Raji (cell line): ENCODE results near the gene HEATR9.

Experiments used
- POLR2A ChIP-seq: IDR thresholded peaks from 2 replicates; pipeline ENCODE4 v1.6.1; 2011; ENCODE audit warnings: low read depth, low read length, control low read depth; ENCODE audit not compliant: insufficient read depth

Gene HEATR9

DNA sequence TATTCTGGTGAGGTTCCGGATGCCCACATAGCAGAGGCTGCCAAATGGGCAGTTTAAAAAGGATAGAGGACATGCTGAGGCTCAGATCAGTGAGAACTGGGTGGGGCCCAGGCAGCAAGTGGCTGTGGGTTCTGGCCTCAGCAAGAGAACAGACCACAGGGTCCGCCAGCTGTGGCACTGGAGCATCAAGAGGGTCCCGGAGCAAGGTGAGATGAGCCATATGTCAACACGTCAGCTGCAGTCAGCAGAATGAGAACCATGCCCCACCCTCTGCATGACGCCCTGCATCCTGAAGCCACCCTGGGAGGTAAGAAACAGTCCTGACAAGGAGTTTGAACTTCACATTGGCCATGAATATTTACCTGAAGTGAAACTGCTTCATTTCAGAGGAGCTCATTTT, 31.6 kb upstream of the HEATR9 start:
- TF ChIP-seq POLR2A, result no peak

DNA sequence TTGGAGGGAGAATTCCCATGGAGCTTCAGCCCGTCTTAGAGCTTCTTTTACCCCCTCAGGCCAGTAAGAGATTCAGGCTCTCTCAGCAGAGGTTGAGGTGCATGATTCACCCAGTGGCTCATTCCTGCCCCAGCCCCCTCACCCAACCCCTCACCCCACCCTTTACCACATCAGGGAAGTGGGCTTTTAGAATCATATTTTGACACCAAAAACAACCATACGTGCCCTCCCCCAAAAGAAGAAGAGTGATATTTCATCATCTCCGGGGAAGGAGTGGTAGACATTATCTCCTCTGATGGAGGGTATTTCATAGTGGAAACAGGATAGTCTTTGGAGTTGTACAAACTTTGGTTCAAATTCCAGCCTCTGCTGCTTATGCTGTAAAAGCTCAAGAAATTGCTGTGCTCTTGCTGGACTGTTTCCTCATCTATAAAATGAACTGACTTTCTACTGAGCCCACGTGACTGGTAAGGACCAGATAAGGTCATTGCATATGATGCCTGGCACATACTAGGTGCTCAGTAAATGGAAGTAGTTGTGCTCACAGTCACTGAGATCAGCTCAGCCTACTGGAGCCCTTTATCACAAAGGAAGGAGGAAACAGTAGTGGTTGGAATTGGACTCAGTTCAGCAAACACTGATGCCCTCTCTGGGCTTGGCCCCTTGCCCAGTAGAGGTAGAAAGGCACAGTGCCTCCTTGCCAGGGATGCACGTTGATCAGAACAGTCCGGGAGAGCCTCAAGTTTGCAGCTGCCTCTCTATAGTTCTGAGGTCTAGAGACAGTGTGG, 29.8 kb upstream of the HEATR9 start:
- TF ChIP-seq POLR2A, result no peak

DNA sequence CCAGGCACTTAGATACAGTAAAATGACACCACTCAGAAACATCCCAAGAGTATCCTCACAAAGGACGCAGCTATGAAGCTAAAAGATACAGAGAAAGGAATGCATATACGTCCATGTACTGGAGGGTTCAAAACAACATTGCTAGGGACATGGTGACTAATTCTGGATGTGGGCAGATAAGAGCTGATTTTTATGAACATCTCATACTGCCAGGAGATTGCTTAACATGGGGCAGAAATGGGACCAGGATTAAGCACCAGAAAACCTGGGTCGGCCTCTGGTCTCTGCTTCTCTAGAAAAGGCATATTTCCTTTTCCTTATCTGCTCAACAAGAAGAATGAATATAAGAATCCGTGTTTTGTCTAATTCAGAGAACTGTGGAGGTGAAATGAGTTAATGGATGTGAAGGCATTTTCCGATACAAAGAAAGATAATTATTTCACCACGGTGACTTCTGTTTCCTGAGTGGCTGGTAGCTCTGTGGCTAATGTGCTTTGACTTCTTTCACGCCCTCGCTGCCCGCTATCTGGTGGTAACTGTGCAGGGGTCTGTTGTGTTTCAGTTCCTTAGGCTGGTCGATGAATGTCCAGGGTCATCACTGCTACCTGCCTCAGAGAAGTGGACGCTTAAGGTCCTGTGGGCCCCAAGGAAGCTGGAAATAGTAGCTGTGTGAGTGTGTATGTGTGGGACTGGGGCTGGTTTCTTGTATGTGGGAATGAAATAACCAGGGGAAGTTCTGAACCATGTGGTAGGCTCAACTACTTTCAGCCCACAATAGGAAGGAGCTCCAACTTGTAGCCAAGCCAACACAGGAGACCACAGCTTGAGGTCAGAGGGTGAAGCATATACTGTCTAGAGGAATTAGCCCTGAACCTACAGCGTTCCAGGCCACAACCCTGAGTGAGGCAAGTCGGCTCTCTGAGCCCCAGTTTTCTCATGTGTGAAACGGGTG, 27.2 kb upstream of the HEATR9 start:
- TF ChIP-seq POLR2A, result no peak

DNA sequence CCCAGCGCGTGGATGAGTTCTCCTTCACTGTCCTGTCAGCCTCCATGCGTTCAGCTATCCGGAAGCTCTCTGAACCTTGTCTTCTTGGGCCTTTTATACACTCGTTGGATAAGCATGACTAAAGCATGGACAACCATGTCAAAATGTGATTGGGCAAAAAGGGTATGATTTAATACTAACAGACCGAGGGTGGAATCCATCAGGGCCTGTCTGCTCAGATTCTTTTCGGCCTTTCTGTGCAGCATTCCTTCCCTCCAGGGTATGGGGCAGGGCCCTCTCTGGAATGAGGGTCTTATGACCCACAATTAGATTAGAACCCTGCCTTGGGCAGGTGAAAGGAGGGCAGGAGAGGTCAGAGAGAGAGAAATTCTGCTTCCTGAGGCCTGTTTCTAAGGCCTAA, 25.5 kb upstream of the HEATR9 start:
- TF ChIP-seq POLR2A, result no peak

DNA sequence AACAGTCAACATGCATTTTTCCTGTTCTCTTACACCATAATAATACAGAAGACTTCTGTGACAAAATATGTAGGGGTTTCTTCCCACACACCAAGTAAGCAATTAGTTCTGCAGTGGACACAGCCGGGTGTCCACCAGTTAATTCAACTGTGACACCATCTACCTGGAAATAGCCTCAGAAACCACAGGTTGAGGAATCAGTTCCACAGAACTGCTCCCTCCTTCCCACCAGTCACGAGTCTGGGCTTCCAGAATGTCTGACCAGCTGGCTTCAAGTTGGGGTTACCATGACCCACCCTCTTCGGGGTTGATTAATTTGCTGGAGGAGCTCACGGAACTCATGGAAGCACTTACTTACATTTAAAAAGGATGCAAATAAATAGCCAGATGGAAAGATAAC, 25.1 kb upstream of the HEATR9 start:
- no peak for TF ChIP-seq POLR2A

DNA sequence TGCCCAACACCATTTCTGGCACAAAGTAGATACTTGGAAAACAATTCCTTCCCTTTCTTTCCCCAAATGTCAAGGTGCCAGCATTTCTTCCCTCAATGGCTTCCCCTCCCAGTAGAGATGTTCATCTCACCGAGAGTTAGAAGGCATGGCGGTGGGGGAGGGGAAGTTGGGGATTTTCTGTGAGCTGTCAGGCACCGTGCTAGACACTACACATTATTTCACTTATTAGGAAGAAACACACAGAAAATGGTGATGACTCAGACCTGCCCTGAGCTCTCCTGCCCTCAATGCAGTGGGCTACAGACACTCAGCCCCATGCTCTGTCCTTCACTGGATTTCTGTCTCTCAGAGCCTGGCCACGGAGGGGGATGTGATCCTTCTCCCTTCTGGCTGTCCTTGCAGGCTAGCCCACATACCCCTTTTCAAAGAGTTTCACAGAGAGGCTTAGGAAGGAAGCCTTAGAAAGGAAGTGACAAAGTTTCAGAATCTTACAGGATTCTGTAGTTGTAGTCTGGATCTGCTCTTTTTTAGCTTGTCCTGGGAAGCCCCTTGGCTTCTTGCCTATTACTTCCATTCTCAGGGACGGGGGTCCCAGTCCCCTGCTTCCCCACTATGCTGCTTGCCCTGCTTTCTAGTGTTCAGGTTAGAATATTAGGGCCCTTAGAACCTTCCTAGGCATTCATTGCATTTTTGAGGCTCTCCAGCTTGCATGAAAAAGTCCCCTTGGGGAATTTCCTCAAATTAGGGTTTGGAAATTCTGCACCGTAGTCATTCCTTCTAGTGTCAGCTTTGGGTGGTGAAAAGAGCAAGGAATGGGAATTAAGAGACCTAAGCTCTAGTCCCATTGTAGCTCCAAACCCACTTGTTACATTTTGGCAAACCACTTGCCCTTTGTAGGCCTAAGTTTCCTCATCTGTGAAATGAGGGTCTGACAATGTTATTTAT, 23.7 kb upstream of the HEATR9 start:
- TF ChIP-seq POLR2A, result no peak

DNA sequence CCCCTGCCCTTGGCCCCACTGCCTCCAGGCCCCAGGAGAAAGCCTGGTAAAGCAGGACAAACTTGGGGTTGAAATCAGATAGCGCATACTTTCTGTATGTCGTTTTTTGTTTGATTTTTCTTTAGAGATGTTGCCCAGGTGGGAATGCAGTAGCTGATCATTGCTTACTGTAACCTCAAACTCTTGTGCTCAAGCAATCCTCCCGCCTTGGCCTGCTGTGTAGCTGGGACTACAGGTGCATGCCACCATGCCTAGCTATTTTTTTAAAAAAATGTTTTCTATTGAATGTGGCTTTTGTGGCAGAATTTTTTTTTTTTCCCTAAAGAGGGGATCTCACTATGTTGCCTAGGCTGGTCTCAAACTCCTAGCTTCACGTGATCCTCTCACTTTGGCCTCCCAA, 22.6 kb upstream of the HEATR9 start:
- TF ChIP-seq POLR2A, result no peak

DNA sequence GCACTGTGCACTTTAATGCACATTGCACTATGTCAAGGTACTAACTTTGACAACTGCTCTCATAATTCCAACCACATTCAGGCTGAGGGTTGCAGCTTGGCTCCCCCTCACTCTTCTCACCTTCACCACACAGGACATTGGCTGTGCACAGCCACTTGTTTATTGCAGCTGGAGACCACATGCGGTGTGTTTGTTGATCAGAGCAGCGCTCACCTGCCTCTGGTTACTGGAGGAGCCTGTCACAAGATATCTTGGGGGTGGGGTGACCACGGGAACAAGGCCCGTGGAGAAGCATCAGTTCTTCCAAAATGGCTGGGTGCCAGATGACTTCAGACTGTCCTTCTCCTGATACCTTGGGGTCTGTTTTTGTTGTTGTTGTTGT, 22.1 kb upstream of the HEATR9 start:
- TF ChIP-seq POLR2A, result no peak

DNA sequence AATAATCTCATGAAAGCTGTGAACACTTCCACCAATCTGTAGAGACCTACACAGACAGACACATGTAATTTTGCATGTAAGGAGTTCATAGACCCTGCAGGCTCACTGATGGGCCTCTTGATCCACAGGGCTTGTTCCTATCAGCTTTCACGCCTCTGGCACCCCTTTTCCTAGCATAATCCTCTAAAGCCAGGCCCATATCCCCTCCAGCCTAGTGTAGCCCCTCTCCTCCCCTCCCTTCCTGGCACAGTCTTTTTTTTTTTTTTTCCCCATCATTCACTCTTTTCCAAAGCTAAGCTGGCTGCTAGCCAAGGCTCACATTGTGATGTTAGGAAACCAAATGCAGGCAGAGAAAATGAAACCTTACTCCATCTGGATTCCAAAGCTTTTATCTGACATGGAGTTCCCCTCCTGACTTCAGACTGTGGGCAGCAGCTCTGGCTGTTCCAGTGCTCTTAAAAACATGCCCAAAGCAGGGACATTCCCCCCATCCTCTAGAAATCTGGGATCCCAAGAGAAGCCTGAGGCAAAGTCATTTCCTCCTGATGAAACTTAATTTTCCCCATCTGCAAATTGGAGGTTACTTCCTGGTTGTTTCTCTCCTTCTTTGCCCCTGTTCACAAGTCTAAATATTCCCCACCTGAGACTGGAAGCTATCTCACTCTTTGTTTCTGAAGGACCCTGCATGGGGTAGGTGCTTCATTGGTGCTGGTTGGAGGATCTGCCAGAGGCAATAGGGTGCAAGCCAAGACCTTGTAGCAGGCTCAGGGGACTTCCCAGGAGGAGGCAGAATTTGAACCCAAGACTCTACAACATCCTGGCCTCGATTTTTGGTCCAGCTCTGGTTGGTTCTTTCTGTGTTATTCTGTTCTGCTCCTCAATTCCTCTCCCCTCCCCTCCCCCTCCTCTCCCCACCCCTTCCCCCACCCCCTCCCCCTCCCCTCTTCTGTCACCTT, 21.4 kb upstream of the HEATR9 start:
- no peak for TF ChIP-seq POLR2A

DNA sequence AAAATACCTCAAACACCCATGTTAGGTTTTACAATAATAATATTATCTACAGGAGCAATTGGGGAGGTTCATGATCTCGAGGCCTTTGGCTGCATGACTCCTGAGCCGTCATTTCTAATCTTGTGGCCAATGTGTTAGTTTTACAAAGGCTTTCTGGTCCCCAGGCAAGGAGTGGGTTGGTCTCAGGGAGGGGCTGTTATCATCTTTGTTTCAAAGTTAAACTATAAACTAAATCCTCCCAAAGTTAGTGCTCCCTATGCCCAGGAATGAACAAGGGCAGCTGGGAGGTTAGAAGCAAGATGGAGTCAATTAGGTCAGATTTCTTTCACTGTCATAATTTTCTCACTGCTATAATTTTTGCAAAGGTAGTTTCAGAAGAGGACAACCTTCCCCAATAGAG, 20.6 kb upstream of the HEATR9 start:
- TF ChIP-seq POLR2A, result no peak

DNA sequence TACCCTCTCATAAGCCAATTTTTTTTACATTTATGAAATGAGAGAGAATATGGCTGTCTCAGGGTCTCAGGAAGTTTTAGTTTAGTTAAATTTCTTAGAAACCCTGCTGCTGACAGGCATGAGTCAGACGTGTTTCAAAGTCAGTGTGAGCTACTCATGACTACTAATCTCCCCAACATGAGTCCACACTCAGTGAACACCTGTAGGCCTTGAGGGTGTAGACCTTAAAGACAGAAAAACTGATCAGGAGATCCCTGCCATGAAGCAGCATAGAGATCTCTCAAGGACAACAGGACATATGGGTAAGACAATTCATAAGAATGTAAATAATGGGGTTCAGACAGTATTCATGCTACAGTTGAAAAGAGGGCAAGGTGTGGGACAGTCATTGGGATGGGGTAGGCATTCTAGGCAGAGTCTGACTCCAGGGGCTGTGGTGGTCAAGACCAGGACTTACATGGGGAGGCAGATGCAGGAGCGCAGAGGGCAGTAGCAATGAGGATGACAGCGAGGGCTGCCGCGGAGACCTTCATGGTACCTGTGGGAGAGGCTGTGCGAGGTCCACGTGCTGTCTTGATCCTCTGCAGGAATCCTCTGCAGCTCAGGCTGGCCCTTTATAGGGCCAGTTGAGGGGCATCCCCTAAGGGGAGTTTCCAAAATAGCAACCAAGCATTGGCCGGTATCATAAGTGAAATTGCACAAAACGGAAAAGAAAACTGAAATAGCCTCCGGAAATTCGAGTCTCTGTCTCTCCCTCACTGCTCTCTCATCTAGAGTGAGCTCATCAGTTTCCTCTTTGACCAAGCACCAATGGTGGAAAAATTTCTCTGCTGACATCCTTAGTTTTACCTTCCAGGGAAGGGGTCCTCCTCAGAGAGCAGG, 11.3 kb upstream of the HEATR9 start, which contains the start of gene CCL5:
TSS of gene CCL5 (minus strand) at position 588 of the 882 bp plus-strand sequence.
- TF ChIP-seq POLR2A, result no peak

DNA sequence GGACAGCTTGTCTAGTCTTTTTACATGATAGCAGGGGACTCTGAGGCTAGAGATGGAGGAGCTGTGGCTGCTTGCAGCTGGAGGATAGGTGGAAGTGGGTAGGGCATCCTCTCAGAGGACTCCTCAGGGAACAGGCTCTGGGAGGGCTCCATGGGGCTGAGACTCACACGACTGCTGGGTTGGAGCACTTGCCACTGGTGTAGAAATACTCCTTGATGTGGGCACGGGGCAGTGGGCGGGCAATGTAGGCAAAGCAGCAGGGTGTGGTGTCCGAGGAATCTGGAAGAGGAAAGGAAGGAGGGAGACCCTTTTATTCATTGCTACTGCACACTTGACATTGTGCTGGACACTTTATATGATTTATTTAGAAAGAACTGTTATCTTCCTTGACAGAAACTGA, 9.7 kb upstream of the HEATR9 start:
- TF ChIP-seq POLR2A, result no peak
